ENCODE results near the gene RORC. TPM values are rescaled to one million over a fixed set of nuclear protein-coding genes. Genes with fewer than 3 reads are reported as not detected.
A peak's percentile ranks its signal among the peaks of the same experiment; 100 is the strongest.

Gene RORC
- total RNA-seq, 1 donor from 2014 or later, result not detected

DNA sequence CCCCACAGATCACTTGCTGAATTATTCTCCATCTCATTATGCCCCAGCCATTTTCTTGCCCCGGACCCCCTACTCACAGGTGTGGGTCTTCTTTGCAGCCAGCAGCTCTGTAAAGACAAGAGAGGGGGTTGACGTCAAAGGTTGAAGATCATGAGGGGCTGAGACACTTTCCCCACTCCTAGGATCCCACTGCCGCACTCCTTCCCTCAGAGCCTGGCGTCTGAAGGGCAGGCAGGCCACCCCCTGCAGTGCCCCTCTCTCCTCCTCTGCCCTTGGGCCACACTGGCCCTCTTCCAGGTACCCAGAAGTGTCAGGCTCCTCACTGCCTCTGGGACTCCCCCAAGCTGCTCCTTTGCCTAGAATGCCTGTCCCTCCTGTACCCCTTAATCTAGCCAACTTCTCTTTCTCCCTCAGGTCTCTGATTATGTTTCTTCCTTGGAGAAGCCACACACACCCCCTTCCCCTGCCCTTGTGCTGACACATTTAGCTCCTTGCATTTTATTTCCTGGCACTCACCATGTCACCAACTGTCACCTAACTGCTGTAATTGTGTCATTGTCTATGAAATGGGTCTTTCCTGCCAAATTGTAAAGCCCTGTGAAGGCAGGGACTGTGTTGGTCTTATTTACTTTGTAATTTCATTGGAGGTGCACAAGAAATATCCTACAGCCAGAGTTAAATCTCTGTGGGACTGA, 2.1 kb downstream of the RORC start:
- no peak overlapping the region for H3K27ac Mint-ChIP-seq (ENCODE audit: unreplicated experiment)
- Histone ChIP-seq H3K9ac (ENCODE audit: low read length) (no peak overlapping the region), H3K9me3 (ENCODE audit: insufficient read depth, low read depth, low read length) (no peaks in the 10 kb centered on the region), H3K4me3 (ENCODE audit: insufficient read depth, low read depth, low read length) (no peak overlapping the region), H3K36me3 (ENCODE audit: insufficient read depth, low read length) (no peaks in the 10 kb centered on the region), H2AFZ (ENCODE audit: low read depth, low read length) (no peak overlapping the region), H4K20me1 (ENCODE audit: insufficient read depth, low read length) (no peaks in the 10 kb centered on the region), H3K4me2 (ENCODE audit: low read length) (peak overlapping the region; percentile 59), H3K79me2 (ENCODE audit: insufficient read depth, low read length) (no peaks in the 10 kb centered on the region), H3K27me3 (ENCODE audit: insufficient read depth, low read length) (no peaks in the 10 kb centered on the region), H3K27ac (ENCODE audit: low read depth, low read length) (no peak overlapping the region), H3K4me1 (ENCODE audit: insufficient read depth, low read length) (no peaks in the 10 kb centered on the region)
- H3K4me3 Mint-ChIP-seq (ENCODE audit: unreplicated experiment), result no peak overlapping the region
- TF ChIP-seq CTCF (IDR thresholded peaks at IDR 0.05; ENCODE audit: insufficient read depth, low read depth, low read length) (no peak), EZH2 (IDR thresholded peaks at IDR 0.05; ENCODE audit: insufficient read depth, low read length) (no peak)
- peaks cover 2% of the 10 kb centered on the region for H3K9me3 Mint-ChIP-seq (ENCODE audit: unreplicated experiment)
- peaks cover 6% of the 10 kb centered on the region for H3K4me1 Mint-ChIP-seq (ENCODE audit: low read depth, unreplicated experiment)
- peaks cover 48% of the 10 kb centered on the region for H3K27me3 Mint-ChIP-seq (ENCODE audit: low read depth, unreplicated experiment)
- no peaks in the 10 kb centered on the region for H3K36me3 Mint-ChIP-seq (ENCODE audit: low read depth, unreplicated experiment)
- DNase-seq (ENCODE audit: low read depth) (no peak), FAIRE-seq (no peak)

- DNase-seq (ENCODE audit: low read depth) (peak; percentile 19), FAIRE-seq (no peak)
- Histone ChIP-seq H3K79me2 (ENCODE audit: insufficient read depth, low read length) (no peaks in the 10 kb centered on the region), H3K27me3 (ENCODE audit: insufficient read depth, low read length) (no peaks in the 10 kb centered on the region), H3K36me3 (ENCODE audit: insufficient read depth, low read length) (no peaks in the 10 kb centered on the region), H3K4me2 (ENCODE audit: low read length) (peak overlapping the region; percentile 59), H3K4me1 (ENCODE audit: insufficient read depth, low read length) (no peaks in the 10 kb centered on the region), H3K4me3 (ENCODE audit: insufficient read depth, low read depth, low read length) (no peak overlapping the region), H3K27ac (ENCODE audit: low read depth, low read length) (no peak overlapping the region), H3K9me3 (ENCODE audit: insufficient read depth, low read depth, low read length) (no peaks in the 10 kb centered on the region), H3K9ac (ENCODE audit: low read length) (no peak overlapping the region), H4K20me1 (ENCODE audit: insufficient read depth, low read length) (no peaks in the 10 kb centered on the region), H2AFZ (ENCODE audit: low read depth, low read length) (no peak overlapping the region)
- H3K27ac Mint-ChIP-seq (ENCODE audit: unreplicated experiment), result no peak overlapping the region
- no peaks in the 10 kb centered on the region for H3K36me3 Mint-ChIP-seq (ENCODE audit: low read depth, unreplicated experiment)
- H3K9me3 Mint-ChIP-seq (ENCODE audit: unreplicated experiment), result peaks cover 3% of the 10 kb centered on the region
- H3K4me1 Mint-ChIP-seq (ENCODE audit: low read depth, unreplicated experiment), result peaks cover 6% of the 10 kb centered on the region
- TF ChIP-seq CTCF (IDR thresholded peaks at IDR 0.05; ENCODE audit: insufficient read depth, low read depth, low read length) (no peak), EZH2 (IDR thresholded peaks at IDR 0.05; ENCODE audit: insufficient read depth, low read length) (no peak)
- H3K27me3 Mint-ChIP-seq (ENCODE audit: low read depth, unreplicated experiment), result peaks cover 51% of the 10 kb centered on the region
- H3K4me3 Mint-ChIP-seq (ENCODE audit: unreplicated experiment), result no peak overlapping the region
These were observed 2.7 kb downstream of the RORC start for GRCh38 chr1:151828921-151829320.

DNA sequence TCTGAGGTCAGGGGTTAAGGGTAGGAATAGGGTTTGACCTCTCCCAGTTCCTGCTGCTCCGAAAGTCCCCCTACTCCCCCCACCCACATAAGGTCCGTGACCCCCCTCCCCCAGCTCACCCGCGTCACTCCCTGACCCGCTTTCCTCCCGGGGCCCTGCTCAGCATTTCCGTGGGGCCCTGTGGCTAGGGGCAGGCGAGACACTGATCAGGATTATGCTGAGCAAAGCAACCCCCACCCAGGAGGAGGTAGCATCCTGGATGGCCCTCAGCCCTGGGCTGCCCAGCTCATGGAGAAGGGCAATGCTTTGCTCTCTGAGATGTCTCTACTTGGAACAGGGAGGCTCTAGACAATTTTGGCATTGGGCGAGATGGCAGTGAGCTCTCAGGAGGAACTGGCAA, 3.7 kb downstream of the RORC start:
- no peak overlapping the region for H3K9ac ChIP-seq (ENCODE audit: low read length)
- Mint-ChIP-seq H3K4me1 (ENCODE audit: low read depth, unreplicated experiment) (peaks cover 6% of the 10 kb centered on the region), H3K27ac (ENCODE audit: unreplicated experiment) (no peak overlapping the region), H3K27me3 (ENCODE audit: low read depth, unreplicated experiment) (peaks cover 49% of the 10 kb centered on the region), H3K4me3 (ENCODE audit: unreplicated experiment) (no peak overlapping the region), H3K9me3 (ENCODE audit: unreplicated experiment) (peaks cover 3% of the 10 kb centered on the region), H3K36me3 (ENCODE audit: low read depth, unreplicated experiment) (no peaks in the 10 kb centered on the region)
- H3K27me3 ChIP-seq (ENCODE audit: insufficient read depth, low read length), result no peaks in the 10 kb centered on the region
- DNase-seq (ENCODE audit: low read depth), result no peak
- no peaks in the 10 kb centered on the region for H3K9me3 ChIP-seq (ENCODE audit: insufficient read depth, low read depth, low read length)
- no peak overlapping the region for H3K4me3 ChIP-seq (ENCODE audit: insufficient read depth, low read depth, low read length)
- H3K4me1 ChIP-seq (ENCODE audit: insufficient read depth, low read length), result no peaks in the 10 kb centered on the region
- H3K79me2 ChIP-seq (ENCODE audit: insufficient read depth, low read length), result no peaks in the 10 kb centered on the region
- H3K27ac ChIP-seq (ENCODE audit: low read depth, low read length), result no peak overlapping the region
- no peak for TF ChIP-seq CTCF (IDR thresholded peaks at IDR 0.05; ENCODE audit: insufficient read depth, low read depth, low read length)
- TF ChIP-seq EZH2 (IDR thresholded peaks at IDR 0.05; ENCODE audit: insufficient read depth, low read length), result no peak
- no peaks in the 10 kb centered on the region for H4K20me1 ChIP-seq (ENCODE audit: insufficient read depth, low read length)
- H2AFZ ChIP-seq (ENCODE audit: low read depth, low read length), result no peak overlapping the region
- H3K4me2 ChIP-seq (ENCODE audit: low read length), result no peak overlapping the region
- FAIRE-seq, result no peak
- H3K36me3 ChIP-seq (ENCODE audit: insufficient read depth, low read length), result no peaks in the 10 kb centered on the region
